NOMO-1 treated with DMSO at 0.1 percent for 48 hours (cell line): Measurements from ENCODE around the gene RBMS2.
"Not testable (repeated sequence)": the region's sequence is repeated elsewhere in the genome, so short reads cannot be mapped to it uniquely, and the experiment has no call there.

ENCODE experiments used
- DNase-seq: peaks from one replicate; lab custom pipeline; 2025; ENCODE audit not compliant: unreplicated experiment; lab: John Stamatoyannopoulos, UW

RBMS2 gene, protein sequence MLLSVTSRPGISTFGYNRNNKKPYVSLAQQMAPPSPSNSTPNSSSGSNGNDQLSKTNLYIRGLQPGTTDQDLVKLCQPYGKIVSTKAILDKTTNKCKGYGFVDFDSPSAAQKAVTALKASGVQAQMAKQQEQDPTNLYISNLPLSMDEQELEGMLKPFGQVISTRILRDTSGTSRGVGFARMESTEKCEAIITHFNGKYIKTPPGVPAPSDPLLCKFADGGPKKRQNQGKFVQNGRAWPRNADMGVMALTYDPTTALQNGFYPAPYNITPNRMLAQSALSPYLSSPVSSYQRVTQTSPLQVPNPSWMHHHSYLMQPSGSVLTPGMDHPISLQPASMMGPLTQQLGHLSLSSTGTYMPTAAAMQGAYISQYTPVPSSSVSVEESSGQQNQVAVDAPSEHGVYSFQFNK

DNA sequence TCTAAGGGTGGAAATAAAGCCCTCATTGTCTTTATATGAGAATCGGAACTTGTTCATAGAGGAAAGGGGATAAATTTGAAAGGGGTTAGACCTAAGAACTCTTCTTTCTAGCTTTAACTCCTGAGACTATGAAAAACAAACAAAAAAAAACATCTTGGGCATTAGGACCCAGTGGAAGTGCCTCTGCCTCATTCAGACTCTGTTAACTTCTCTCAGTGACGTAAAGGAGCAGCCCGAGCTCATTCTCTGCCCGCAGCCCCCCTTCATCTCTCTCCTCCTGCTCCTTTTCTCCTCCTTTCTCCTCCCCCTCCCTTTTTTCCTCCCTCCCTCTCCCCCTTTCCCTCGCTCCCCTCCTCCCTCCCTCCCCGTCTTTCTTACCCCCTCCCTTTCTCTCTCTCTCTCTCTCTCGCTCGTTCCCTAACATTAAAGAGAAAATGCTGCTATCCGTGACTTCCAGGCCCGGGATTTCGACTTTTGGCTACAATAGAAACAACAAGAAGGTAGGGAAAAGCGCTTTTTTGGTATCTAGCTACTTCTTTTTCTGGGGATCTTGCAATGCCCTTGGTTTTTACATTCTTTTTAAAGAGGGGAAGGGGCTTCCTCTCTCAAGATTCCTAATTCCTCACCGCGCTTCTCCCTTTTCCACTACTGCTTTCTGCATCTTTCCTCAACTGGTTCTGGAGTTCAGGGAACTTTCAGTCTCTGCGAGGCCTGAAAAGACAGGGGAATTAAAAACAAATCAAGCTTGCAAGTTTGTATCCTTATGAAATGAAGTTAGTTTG is at the start of gene RBMS2:
TSS of gene RBMS2 (plus strand) at position 231 of the 782 bp plus-strand sequence. CDS start at position 435, 204 bp downstream.
- peak; percentile 67 for DNase-seq

DNA sequence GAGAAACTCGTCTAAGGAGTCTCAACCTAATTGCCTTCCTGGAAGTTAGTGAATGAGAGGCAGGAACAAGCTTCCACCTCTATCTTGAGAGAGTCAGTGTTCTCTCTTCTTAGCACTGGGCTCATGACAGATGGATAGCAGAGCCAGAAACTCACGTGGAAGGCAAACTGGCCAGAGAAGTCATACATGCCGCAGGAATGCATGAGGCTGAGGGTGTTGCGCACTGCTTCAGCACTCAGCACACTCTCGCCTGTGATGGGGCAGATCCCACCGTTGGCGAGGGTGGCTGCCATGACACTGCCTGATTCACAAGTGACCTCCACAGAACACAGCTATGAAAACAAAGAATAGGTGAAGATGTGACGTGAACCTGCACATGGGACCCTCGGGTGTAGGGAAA is 47.2 kb upstream of the RBMS2 start:
- no peak for DNase-seq

DNA sequence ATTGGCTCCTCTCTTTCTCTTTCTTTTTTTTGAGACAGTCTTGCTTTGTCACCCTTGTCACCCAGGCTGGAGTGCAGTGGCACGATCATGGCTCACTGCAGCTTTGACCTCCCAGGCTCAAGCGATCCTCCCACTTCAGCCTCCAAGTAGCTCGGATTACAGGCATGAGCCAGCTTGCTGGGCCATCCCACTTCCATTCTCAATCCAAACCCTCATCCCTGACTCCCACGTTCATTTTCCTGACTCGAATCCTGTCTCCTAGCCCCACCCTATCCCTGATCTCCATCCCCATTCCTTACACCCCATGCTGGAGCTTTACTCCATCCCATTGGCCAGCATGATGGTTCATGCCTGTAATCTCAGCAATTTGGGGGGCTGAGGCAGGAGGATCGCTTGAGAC is 45.5 kb upstream of the RBMS2 start:
- DNase-seq, result no peak

DNA sequence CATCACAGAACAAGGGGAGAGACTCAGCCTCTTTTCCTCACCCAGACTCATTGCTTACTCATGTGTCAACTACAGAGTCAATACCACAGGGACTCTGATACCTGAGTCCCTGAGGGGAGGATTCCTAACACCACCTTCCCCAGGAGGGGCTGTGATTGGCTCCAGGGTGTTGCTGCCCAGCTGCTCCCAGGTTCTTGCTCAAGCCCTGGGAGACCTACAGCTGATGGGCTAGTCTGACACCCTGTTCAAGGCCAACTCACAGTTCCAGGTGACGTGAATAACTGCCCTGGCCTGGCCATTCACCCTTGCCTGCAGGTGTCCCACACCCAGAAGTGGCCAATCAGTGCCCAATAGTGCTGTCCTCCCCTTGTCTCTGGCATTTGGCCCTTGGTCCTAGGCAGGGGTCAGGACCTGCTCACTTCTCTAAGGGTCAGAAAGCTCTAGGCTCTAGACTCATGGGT is 44.6 kb upstream of the RBMS2 start:
- DNase-seq, result no peak

DNA sequence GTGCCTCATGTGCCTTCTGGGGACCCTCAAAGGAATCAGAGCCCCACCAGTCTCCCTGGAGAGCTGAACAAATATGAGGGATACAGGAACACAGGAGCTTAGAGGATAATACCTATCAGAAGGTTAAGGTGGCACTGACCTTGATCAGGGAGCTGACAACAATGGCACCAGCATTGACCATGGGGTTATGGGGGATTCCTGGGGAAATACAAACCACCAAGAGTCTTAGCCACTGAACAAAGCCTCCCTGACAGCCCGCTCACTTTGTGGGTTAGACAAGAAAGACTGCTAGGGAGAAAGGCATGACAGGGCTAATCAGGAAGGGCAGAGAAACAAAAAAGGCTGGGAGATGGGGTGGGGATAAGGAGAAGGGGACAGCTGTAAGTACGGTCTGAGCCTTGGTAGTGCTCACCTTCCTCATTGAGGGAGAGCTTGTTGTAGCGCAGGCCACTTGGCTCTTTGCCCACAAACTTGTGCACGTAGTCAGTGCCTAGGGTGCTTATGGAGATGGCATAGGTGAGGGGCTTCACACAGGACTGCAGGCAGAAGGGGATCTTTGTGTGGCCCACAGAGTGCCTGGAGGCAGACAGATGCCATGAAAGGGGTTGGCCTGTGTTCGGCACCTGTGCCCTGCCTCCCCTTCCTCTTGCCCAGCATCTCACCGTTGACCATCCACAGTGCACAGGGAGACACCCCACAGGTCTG is 43.9 kb upstream of the RBMS2 start:
- no peak for DNase-seq

DNA sequence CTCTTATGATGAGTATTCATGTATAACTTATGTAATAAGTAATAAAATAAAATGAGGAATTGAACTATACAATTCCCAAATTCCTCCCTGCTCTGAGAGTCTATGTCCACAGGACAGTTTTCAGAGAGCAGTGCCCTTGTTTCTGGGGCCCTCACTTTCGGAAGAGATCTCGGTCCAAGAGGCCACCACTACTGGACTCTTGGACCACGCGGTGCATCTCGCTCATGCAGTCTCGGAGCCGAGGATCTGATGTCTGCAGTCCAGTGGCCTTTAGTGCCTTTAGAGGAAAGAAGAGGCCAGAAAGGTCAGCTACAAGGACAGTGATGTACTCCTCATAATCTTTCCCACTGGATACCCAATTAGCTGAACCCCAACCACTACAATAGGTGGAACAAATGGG is 42.0 kb upstream of the RBMS2 start:
- DNase-seq, result no peak

DNA sequence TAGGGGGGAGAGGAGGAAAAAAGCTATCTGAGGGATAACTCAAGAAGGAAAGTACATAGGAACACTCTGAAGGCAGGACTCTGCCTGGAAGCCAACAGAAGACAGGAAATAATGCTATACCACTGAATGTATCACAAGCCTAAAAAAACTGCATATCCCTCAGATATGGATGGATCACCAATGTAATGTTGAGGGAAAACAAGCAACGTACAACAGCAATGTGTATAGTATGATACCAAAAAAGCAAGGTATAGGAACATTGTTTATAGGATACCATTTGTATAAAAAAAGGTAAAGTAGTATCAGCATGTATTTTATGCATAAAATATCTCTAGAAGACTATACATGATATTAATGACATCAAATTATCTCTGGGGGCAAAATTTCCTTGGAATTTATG is 37.1 kb upstream of the RBMS2 start:
- DNase-seq, result no peak

DNA sequence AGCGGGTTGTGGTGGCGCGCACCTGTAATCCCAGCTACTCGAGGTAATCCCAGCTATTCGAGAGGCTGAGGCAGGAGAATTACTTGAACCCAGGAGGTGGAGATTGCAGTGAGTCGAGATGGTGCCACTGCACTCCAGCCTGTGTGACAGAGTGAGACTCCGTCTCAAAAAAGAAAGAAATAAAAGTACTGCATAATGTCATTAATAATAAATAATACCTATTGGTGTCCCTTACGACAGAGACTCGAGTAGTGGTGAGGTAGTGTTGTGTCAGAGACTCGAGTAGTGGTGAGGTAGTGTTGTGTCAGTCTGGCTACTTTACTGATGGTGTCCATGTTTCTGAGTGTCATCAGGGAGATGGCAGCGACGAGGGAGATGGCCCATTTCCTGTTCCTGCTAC is 34.9 kb upstream of the RBMS2 start:
- no peak for DNase-seq

DNA sequence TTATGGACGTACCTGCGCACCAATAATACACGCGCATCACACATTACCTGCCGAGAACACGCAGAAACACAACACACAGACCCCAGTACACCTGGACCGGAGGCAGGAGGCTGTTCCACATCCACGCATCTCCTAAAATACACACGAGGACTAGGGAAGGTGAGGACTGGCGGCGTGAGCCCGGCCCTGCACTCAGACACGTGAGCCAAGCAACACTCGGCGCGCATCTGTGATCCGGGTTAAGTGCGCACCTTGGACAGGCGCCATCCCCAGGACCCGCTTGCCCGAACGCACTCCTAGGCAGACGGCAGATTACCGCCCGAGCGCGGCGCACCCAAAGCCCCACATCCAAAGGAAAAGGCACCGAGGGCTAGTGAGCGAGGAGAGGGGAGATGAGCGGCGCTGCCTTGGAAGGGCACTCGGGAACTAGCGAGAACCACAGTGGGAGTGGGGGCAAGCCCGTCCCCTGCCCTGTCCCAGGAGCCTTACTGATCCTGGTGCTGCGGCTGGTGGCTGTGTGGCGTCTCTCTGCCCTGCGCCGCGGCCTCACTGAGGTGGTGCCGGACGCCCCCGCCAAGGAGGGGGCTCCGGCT is 34.1 kb upstream of the RBMS2 start:
- no peak for DNase-seq

DNA sequence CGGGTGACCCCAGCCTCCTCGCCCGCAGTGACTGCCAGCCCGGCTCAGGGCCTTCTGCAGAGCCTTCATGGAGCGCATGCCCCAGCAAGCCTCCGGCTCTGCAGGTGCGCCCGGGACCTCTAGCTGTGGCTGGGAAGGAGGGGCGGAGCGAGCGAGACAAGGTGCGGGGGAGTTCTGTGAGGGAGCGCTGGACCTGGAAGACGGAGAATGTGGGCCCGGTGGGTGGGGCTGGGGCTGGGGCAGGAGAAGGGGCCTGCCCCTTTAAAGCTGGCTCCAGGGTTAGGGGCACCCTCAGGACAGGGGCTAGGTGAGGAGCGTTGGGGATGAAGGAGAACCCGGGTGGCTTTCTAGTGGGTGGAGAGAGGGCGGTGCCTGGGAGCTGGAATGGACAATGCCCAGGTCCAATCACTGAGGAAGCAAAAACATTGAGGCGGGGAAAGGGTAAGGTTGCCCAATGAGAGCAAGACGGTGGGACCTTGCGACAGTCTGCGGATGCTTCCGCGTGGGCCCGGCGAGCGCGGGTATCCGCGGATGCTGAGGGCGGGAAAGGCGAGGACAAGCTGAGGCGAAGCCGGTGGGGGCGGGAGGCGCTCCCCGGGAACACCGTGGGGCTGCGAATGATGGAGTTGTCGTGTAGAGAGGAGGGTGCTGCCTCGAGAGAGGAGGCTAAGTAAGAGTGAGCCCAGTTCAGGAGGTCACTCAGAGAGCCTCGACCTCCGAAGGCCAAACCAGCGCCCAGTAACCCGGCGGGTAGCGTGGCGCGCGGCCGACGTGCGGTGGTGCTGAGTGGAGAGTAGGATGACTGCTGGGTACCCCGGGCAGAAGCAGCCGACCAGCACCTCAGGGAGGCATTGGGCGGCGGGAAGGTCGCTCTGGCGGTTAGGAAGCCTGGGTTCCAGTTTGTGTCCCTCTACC is 33.3 kb upstream of the RBMS2 start, which contains the start of gene GLS2:
TSS of gene GLS2 (minus strand) at position 121 of the 915 bp plus-strand sequence. CDS start at position 78, 43 bp downstream.
- peak; percentile 23 for DNase-seq

DNA sequence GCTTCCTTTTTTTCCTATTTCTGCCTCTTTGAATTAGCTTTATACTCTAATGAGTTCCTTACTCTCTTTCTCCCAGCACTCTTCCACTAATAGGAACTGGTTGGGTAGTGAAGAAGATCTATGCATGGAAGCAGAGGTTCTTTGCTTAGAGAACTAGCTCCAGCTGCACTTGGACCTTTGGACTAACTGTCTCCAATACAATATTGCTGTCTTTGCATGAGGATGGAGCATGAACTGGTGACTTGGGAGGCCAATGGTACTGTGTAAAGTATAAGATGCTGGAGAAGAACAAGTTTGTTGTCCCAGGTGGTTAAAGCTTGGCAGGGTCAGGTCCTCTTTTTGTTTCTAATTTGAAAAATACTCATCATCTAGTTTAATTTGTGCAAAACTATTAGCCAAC is 31.3 kb upstream of the RBMS2 start:
- no peak for DNase-seq

DNA sequence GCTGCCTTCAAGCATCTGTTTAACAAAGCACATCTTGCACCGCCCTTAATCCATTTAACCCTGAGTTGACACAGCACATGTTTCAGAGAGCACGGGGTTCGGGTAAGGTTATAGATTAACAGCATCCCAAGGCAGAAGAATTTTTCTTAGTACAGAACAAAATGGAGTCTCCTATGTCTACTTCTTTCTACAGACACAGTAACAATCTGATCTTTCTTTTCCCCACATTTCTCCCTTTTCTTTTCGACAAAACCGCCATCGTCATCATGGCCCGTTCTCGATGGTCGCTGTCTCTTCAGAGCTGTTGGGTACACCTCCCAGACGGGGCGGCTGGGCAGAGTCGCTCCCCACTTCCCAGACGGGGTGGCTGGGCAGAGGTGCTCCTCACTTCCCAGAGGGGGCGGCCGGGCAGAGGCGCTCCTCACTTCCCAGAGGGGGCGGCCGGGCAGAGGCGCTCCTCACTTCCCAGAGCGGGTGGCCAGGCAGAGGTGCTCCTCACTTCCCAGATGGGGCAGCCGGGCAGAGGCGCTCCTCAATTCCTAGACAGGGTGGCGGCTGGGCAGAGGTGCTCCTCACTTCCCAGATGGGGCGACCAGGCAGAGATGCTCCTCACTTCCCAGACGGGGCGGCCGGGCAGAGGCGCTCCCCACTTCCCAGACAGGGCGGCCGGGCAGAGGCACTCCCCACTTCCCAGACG is 28.1 kb upstream of the RBMS2 start:
- not testable (repeated sequence) for DNase-seq

DNA sequence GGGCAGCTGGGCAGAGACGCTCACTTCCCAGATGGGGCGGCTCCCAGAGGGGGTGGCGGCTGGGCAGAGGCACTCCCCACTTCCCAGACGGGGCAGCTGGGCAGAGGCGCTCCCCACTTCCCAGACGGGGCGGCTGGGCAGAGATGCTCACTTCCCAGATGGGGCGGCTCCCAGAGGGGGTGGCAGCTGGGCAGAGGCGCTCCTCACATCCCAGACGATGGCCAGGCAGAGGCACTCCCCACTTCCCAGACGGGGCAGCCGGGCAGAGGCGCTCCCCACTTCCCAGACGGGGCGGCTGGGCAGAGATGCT is 27.6 kb upstream of the RBMS2 start:
- not testable (repeated sequence) for DNase-seq

DNA sequence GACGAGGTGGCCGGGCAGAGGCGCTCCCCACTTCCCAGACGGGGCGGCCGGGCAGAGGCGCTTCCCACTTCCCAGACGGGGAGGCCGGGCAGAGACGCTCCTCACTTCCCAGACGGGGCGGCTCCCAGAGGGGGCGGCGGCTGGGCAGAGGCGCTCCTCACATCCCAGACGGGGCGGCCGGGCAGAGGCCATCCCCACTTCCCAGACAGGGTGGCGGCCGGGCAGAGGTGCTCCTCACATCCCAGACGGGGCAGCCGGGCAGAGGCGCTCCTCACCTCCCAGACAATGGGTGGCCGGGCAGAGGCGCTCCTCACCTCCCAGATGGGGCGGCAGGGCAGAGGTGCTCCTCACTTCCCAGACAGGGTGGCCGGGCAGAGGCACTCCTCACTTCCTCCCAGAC is 27.1 kb upstream of the RBMS2 start:
- not testable (repeated sequence) for DNase-seq

DNA sequence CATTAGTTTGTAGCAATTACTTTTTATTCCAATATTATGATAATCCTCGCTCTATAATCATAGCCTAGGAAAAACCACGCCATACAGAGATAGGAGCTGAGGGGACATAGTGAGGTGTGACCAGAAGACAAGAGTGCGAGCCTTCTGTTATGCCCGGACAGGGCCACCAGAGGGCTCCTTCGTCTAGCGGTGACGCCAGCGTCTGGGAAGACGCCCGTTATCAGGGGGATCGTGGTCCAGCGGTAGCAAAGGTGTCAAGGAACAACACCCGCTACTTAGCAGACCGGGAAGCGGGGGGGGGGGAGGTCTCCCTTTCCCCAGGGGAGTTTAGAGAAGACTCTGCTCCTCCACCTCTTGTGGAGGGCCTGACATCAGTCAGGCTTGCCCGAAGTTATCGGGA is 24.9 kb upstream of the RBMS2 start:
- DNase-seq, result not testable (repeated sequence)

DNA sequence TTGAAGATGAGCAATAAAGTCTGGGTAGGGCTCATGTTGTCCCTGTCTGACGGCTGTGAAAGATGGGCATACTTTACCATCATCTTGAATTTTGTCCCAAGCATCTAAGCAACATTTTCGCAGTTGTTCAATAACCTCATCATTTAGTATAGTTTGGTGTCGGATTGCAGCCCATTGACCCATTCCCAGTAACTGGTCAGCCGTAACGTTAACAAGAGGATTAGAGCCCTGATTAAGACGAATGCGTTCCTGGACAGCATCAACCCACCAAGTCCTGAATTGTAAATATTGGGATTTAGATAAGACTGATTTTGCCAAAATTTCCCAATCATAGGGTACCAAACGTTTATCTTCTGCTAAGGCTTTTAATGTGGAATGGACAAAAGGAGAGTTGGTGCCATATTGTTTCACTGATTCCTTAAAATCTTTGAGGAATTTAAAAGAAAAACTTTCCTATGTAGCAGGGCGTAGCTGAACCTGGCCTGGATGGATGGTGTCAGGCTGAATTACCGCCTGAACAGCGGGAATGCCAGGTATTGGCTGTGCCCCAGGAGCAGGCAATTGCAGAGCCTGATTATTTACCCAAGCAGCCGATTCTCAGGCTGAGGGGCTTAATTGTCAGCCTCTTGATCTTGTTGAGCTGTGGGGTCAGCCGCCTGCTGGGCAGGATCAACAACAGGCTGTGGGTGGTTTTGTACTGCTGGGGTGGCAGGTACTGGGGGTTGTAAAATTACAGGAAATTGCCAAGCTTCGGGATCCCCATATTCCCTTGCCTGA is 23.3 kb upstream of the RBMS2 start:
- DNase-seq, result not testable (repeated sequence)

DNA sequence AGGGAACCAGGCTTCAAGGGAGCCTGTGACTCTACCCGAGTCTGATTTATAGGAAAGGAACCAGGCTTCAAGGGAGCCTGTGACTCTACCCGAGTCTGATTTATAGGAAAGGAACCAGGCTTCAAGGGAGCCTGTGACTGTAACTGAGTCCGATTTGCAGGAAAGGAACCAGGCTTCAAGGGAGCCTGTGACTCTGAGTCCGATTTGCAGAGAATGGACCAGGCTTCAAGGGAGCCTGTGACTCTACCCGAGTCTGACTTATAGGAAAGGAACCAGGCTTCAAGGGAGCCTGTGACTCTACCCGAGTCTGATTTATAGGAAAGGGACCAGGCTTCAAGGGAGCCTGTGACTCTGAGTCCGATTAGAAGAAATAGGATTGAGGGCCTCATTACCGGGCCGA is 22.2 kb upstream of the RBMS2 start:
- not testable (repeated sequence) for DNase-seq

DNA sequence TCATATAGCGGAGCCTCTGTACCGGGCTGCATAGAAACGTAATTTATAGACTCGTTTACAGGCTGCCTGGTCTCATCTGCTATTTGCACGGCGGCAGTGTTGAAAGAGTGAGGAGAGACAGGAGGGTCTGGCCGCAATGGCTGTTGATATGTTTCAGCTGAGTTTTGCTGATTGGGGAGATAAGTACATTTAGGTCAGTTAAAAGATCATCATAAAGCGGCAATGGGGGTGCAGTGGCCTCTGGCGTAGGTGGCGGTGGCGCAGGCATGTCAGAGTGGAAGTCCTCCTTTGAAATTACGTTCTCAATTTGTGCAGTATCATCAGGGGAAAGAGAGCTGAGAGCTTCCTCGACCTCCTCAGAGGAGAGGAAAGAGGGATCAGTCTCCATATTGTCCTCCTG is 21.7 kb upstream of the RBMS2 start:
- DNase-seq, result not testable (repeated sequence)

DNA sequence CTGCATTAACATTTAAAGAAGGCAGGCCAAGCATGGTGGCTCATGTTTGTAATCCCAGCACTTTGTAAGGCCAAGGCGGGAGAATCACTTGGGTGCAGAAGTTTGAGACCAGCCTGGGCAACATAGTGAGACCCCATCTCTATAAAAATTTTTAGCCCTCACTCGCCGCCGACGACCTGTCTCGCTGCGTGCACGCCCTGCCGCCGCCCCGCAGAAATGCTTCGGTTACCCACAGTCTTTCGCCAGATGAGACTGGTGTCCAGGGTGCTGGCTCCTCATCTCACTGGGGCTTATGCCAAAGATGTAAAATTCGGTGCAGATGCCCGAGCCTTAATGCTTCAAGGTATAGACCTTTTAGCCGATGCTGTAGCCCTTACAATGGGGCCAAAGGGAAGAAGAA is 10.8 kb upstream of the RBMS2 start:
- no peak for DNase-seq
